ENCODE data around the gene FLNB. TPM values are rescaled to one million over a fixed set of nuclear protein-coding genes. Genes with fewer than 3 reads are reported as not detected.

FLNB gene
- total RNA-seq, 4 donors from 2014 or later, result 60.2 to 138 (median 96.2) TPM

DNA sequence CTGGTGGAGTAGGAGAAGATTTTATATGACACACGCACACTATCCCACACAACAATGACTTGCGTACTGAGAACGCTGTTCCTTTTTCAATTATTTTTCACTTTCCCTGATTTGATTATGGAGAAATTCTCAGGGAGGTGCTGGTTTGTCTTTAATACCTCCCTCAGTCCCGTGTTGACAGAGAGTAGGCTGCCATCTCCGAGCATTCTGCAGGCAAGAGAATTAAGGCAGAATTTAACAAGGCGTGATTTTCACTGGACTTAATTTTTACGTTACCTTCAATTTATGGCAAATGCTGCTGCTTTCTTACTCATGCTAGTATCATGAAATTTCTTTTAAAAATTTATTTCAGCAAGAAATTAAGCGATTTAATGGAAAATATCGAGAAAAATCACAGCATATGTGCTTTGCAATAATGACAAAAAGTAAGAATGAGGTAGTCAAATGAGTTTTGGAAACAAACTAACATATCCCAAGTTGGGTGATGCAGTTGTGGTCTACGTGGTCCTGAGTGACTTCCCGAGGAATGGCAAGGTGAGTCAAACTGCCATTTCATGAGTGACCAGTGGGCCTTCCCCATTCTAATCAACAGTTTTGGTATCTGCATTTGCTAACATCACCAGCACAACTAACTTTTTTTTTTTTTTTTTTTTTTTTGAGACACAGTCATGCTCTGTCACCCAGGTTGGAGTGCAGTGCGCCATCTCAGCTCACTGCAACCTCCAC, 185.6 kb downstream of the FLNB start:
- Histone ChIP-seq H3K36me3 (no peaks in the 10 kb centered on the region), H3K4me1 (peaks cover 0 to 12% (median 0%) of the 10 kb centered on the region in 3 donors), H3K9me3 (no peaks in the 10 kb centered on the region), H3K27me3 (no peaks in the 10 kb centered on the region), H3K4me3 (no peak overlapping the region), H3K27ac (no peak overlapping the region)
- no peak for ATAC-seq
- WGBS, 2 donors (ENCODE audit: low coverage in 1 of 2), result 92 to 93% methylated on average over 11 of the region's 12 CpGs
- TF ChIP-seq POLR2AphosphoS5 (IDR thresholded peaks at IDR 0.05) (no peak), EP300 (IDR thresholded peaks at IDR 0.05) (no peak), POLR2A (IDR thresholded peaks at IDR 0.05) (no peak)
- TF ChIP-seq, protein P1, sequence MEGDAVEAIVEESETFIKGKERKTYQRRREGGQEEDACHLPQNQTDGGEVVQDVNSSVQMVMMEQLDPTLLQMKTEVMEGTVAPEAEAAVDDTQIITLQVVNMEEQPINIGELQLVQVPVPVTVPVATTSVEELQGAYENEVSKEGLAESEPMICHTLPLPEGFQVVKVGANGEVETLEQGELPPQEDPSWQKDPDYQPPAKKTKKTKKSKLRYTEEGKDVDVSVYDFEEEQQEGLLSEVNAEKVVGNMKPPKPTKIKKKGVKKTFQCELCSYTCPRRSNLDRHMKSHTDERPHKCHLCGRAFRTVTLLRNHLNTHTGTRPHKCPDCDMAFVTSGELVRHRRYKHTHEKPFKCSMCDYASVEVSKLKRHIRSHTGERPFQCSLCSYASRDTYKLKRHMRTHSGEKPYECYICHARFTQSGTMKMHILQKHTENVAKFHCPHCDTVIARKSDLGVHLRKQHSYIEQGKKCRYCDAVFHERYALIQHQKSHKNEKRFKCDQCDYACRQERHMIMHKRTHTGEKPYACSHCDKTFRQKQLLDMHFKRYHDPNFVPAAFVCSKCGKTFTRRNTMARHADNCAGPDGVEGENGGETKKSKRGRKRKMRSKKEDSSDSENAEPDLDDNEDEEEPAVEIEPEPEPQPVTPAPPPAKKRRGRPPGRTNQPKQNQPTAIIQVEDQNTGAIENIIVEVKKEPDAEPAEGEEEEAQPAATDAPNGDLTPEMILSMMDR (IDR thresholded peaks at IDR 0.05), result no peak

DNA sequence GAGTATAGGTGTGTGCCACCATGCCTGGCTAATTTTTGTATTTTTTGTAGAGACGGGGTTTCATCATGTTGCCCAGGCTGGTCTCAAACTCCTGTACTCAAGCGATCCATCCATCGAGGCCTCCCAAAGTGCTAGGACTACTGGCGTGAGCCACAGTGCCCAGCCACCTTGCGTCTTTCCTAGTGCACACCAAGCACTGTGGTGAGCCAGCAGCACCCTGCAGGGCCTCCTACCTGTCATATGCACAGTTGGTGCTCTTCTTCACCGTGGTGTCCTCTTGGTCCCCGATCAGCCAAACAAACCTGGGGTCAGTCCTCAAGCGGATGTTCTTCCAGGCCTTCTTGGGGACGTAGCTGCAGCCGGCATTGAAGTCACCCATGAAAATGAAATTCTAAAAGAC, 189.4 kb downstream of the FLNB start:
- TF ChIP-seq EP300 (IDR thresholded peaks at IDR 0.05) (no peak), POLR2AphosphoS5 (IDR thresholded peaks at IDR 0.05) (no peak), POLR2A (IDR thresholded peaks at IDR 0.05) (no peak)
- TF ChIP-seq, protein P1 (IDR thresholded peaks at IDR 0.05), result no peak
- Histone ChIP-seq H3K4me3 (no peak overlapping the region), H3K4me1 (peaks cover 0 to 30% (median 0%) of the 10 kb centered on the region in 3 donors), H3K36me3 (no peaks in the 10 kb centered on the region), H3K9me3 (no peaks in the 10 kb centered on the region), H3K27me3 (no peaks in the 10 kb centered on the region), H3K27ac (peak overlapping the region in 1 of 4 donors; percentile 55)
- 92 to 100% methylated on average over 5 of the region's 10 CpGs for whole genome bisulfite sequencing, 2 donors (ENCODE audit: low coverage in 1 of 2)
- no peak for ATAC-seq

DNA sequence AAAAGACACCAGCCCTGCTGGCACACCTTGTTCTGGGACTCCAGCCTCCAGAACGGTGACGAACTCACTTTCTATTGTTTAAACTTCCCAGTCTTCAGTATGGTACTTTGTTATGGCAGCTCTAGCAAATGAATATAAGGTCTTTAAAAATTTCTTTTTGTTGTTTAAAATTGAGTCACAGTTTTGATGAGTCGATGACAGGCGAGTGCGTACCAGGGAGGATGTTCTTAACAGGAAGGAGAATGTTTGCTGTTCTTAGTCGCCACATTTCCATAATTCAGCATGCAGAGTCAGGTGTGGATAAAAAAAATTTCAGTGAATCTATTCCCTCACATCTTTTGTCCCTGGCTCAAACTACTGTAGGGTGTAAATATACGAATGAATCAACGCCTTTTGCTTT, 190.1 kb downstream of the FLNB start:
- ATAC-seq, result no peak
- peaks cover 0 to 30% (median 0%) of the 10 kb centered on the region in 3 donors for H3K4me1 ChIP-seq
- no peaks in the 10 kb centered on the region for H3K27me3 ChIP-seq
- 70 to 73% methylated on average over 6 to 8 of the region's 8 CpGs for WGBS, 2 donors (ENCODE audit: low coverage in 1 of 2)
- H3K4me3 ChIP-seq, result no peak overlapping the region
- H3K27ac ChIP-seq, result peak overlapping the region in 2 of 4 donors; percentile 29 to 55
- H3K36me3 ChIP-seq, result no peaks in the 10 kb centered on the region
- no peak for TF ChIP-seq EP300 (IDR thresholded peaks at IDR 0.05)
- TF ChIP-seq POLR2A (IDR thresholded peaks at IDR 0.05), result no peak
- TF ChIP-seq POLR2AphosphoS5 (IDR thresholded peaks at IDR 0.05), result no peak
- TF ChIP-seq, protein P1 (IDR thresholded peaks at IDR 0.05), result no peak
- no peaks in the 10 kb centered on the region for H3K9me3 ChIP-seq

DNA sequence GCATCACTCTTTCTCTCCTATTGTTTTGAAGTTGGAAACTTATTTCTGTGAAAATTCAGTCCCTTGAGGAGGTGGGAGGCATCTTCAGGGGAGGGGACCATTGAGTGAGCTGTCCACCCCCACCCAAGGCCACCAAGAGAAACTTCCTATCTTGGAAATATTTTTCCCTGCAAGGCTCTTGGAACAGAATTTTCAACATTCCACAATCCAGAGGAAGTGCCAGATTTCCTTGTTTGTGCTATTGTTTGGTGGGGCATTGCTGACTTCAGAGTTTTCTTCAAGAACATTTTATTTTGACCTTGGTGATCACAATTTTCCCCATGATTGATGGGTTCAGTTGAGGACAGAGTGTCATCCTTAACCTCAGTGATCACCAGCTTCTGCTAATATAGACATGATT, 190.6 kb downstream of the FLNB start:
- H3K4me1 ChIP-seq, result peaks cover 0 to 30% (median 0%) of the 10 kb centered on the region in 3 donors
- no peak for ATAC-seq
- TF ChIP-seq, protein P1 (IDR thresholded peaks at IDR 0.05), result no peak
- no peak for TF ChIP-seq EP300 (IDR thresholded peaks at IDR 0.05)
- TF ChIP-seq POLR2AphosphoS5 (IDR thresholded peaks at IDR 0.05), result no peak
- no peak for TF ChIP-seq POLR2A (IDR thresholded peaks at IDR 0.05)
- peak overlapping the region in 3 of 4 donors; percentile 4 to 55 (median 29) for H3K27ac ChIP-seq
- no peak overlapping the region for H3K4me3 ChIP-seq
- H3K9me3 ChIP-seq, result no peaks in the 10 kb centered on the region
- no peaks in the 10 kb centered on the region for H3K36me3 ChIP-seq
- H3K27me3 ChIP-seq, result no peaks in the 10 kb centered on the region

DNA sequence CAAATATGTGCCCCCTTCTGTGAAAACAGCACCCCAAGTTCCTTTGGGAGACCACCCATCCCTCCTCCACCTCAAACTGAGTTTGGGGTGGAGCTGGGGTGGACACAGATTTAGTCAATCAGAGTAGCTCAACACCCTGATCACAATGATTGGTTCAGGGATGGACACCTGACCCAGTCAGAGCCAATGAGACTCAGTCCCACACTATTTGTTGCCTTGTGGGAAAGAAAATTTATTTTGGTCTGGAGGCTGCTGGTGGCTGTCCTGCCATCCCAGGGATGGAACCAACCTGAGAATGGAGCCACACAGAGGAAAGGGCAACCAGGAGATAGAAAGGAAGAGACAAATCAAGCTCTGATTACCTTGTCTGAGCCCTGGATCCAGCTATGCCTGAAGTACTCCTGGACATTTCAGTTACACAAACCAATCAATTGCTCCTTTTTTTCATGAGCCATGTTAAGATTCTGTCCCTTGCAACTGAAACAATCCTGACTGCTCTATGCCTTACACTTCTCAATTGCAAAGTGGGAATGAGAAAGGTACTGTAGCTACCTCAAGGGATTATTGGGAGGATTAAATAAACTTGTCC, 192.0 kb downstream of the FLNB start:
- Histone ChIP-seq H3K4me1 (peaks cover 0 to 30% (median 0%) of the 10 kb centered on the region in 3 donors), H3K27ac (peak overlapping the region in 1 of 4 donors; percentile 55), H3K9me3 (no peaks in the 10 kb centered on the region), H3K36me3 (no peaks in the 10 kb centered on the region), H3K4me3 (no peak overlapping the region), H3K27me3 (no peaks in the 10 kb centered on the region)
- TF ChIP-seq EP300 (IDR thresholded peaks at IDR 0.05), result no peak
- TF ChIP-seq, protein P1 (IDR thresholded peaks at IDR 0.05), result no peak
- no peak for TF ChIP-seq POLR2A (IDR thresholded peaks at IDR 0.05)
- TF ChIP-seq POLR2AphosphoS5 (IDR thresholded peaks at IDR 0.05), result no peak
- ATAC-seq, result no peak
